Heart left ventricle (tissue), 16 donors: ENCODE results near the gene RAD51B. TPM values are rescaled to one million over a fixed set of nuclear protein-coding genes. Genes with fewer than 3 reads are reported as not detected.

ENCODE experiments used
- ATAC-seq, 4 donors: fragments of 200-7000 bp; cut with Tn5 transposase; one replicate each; pipeline ENCODE4 v1.9.1; 2020 to 2022; ENCODE audit warnings: moderate library complexity in 4 of 4, mild to moderate bottlenecking in 3 of 4, moderate number of reproducible peaks in 1 of 4
- DNase-seq, 5 donors: peaks; one replicate each; pipeline ENCODE4 v3.0.0-alpha.2; 2020
- H3K27ac ChIP-seq, 12 donors: fragments of 200-600 bp; sonication (generic) in 4 of 12; one replicate each; pipeline versions ENCODE4 v1.5.0 to v1.8.0; 2016 to 2022; ENCODE audit warnings: mild to moderate bottlenecking in 2 of 12
- H3K27me3 ChIP-seq, 9 donors: fragments of 200-600 bp; sonication (generic) in 2 of 9; one replicate each; pipeline versions ENCODE4 v1.5.1 to v1.8.0; 2016 to 2022; ENCODE audit warnings: mild to moderate bottlenecking in 3 of 9
- H3K36me3 ChIP-seq, 9 donors: fragments of 200-600 bp; sonication (generic) in 2 of 9; one replicate each; pipeline versions ENCODE4 v1.5.0 to v1.8.0; 2018 to 2022; ENCODE audit warnings: mild to moderate bottlenecking in 2 of 9
- H3K4me1 ChIP-seq, 12 donors: fragments of 200-600 bp; sonication (generic) in 4 of 12; one replicate each; pipeline versions ENCODE4 v1.5.0 to v1.8.0; 2016 to 2022; ENCODE audit warnings: mild to moderate bottlenecking in 3 of 12
- H3K4me3 ChIP-seq, 12 donors: fragments of 200-600 bp; sonication (generic) in 4 of 12; one replicate each; pipeline versions ENCODE4 v1.5.0 to v1.8.0; 2017 to 2022; ENCODE audit warnings: mild to moderate bottlenecking in 9 of 12, moderate library complexity in 4 of 12
- H3K9me3 ChIP-seq, 12 donors: fragments of 200-600 bp; sonication (generic) in 4 of 12; one replicate each; pipeline versions ENCODE4 v1.5.0 to v1.8.0; 2016 to 2022; ENCODE audit warnings: mild to moderate bottlenecking in 1 of 12
- POLR2A ChIP-seq, 2 donors: fragments of 450-650 bp; IDR thresholded peaks; one replicate each; pipeline ENCODE4 v1.6.1; 2017; ENCODE audit warnings: antibody characterized with exemption in 2 of 2, mild to moderate bottlenecking in 2 of 2, moderate library complexity in 2 of 2
- WGBS, 4 donors: extraction: QIAGEN DNeasy Blood & Tissue Kit in 2 of 4; methylation state at CpG; one replicate each; pipeline versions ENCODE4 v1.1.5 to v1.1.7; 2013 to 2018; 5-methylcytosine and 5-hydroxymethylcytosine counted together
- intact Hi-C, 10 donors: fragments of 100-400 bp; cut with DNase I; formaldehyde crosslinking; loops; one replicate each; pipeline versions ENCODE4 v1.11.1 to v1.14.2; 2022
- polyA plus RNA-seq, 2 donors: library from polyadenylated mRNA; stranded (reverse); fragments of 200-250 nt; gene quantifications; one replicate each; pipeline ENCODE4 v1.2.3, GENCODE V29; 2013
- total RNA-seq, 9 donors: library from RNA; depleted of rRNA in 2 of 9; stranded (reverse); fragments of >200 nt in 2 of 9; fragmentation: NEBNext Ultra II Directional in 3 of 9; extraction: Animal tissue kit (Norgen Biotek cat#: 25700) in 3 of 9; gene quantifications; one replicate each; pipeline versions ENCODE4 v1.1.0 to v1.2.4, GENCODE V29; 2016 to 2023
- TF ChIP-seq, protein P1 (sequence below), 12 donors: fragments of 200-600 bp; sonication (generic) in 4 of 12; IDR thresholded peaks; one replicate each; pipeline versions ENCODE4 v1.5.0 to v1.8.0; 2018 to 2022; ENCODE audit warnings: antibody characterized with exemption in 12 of 12, mild to moderate bottlenecking in 5 of 12
- donor health status: ischemic (EF 13 %, LVEDD 7.1; RV severe dilation, severe dysfunction).
- donor health status: healthy with polysubstance abuse.
- donor health status: DM: no; HTN: yes; CAD: no.
- donor health status: DM: no; HTN: no; CAD: no.
- donor health status: ischemic (EF 25% LVEDD 6.9; RV normal size, moderate dysfunction).
- donor health status: ischemic (EF 25% LVEDD 5.7; RV mildly dilated, moderate dysfunction).
- donor health status: healthy.
- donor health status: DM: yes; HTN: yes; CAD: no.
- donor health status: ischemic (EF 35%, LVEDD 5.7; RV mildly dilated, moderate dysfunction).
- donor health status: nonischemic (EF 11% LVEDD 7.7; RV severe dilation, severe dysfunction).
- donor health status: DM: yes; HTN: yes; CAD: no.
- donor health status: PGD.
- donor health status: ischemic (EF 29% LVEDD 5.4; RV normal size, mild dysfunction).
- donor health status: nonischemic (EF 23%, LVEDD 6.1; RV moderate dilation, normal function).

RAD51B gene
- total and polyA plus RNA-seq, 11 donors = 1.3 to 11.3 (median 3.2) TPM

DNA sequence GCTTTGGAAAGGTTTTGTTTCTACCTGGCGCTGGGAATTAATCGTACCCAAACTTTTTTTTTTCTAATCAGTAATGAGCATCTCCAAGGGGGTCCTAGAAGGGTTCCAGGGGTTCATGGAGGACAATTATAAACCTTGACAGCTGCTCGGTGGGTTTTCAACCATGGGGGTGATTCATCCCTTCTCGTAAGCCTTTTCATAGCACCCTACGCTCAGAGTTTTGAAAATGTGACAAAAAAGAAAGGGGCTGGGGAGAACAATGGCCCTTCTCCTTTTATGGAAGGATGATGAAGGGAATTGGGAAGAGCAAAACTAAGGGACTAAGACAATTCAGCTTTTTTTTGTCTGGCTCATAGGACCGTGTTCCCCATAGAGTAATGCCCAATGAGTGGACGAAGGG is 776.6 kb downstream of the RAD51B start:
- no peaks in the 10 kb centered on the region for H3K9me3 ChIP-seq
- peak overlapping the region in 3 of 12 donors; percentile 8 to 98 (median 93) for H3K27ac ChIP-seq
- ATAC-seq = no peak
- intact Hi-C loops = loop anchor here in 3 of 10 donors (5.0 to 10.0 kb wide), 3 partner anchors 129 to 341 kb away; no protein-coding TSS in a partner anchor
- H3K27me3 ChIP-seq = no peaks in the 10 kb centered on the region
- H3K36me3 ChIP-seq = no peaks in the 10 kb centered on the region
- TF ChIP-seq, protein P1, sequence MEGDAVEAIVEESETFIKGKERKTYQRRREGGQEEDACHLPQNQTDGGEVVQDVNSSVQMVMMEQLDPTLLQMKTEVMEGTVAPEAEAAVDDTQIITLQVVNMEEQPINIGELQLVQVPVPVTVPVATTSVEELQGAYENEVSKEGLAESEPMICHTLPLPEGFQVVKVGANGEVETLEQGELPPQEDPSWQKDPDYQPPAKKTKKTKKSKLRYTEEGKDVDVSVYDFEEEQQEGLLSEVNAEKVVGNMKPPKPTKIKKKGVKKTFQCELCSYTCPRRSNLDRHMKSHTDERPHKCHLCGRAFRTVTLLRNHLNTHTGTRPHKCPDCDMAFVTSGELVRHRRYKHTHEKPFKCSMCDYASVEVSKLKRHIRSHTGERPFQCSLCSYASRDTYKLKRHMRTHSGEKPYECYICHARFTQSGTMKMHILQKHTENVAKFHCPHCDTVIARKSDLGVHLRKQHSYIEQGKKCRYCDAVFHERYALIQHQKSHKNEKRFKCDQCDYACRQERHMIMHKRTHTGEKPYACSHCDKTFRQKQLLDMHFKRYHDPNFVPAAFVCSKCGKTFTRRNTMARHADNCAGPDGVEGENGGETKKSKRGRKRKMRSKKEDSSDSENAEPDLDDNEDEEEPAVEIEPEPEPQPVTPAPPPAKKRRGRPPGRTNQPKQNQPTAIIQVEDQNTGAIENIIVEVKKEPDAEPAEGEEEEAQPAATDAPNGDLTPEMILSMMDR (IDR thresholded peaks at IDR 0.05) = no peak
- no peak for TF ChIP-seq POLR2A (IDR thresholded peaks at IDR 0.05)
- DNase-seq = no peak
- WGBS, 4 donors = 81 to 94% (median 90%) methylated on average over 7 of the region's 7 CpGs
- H3K4me1 ChIP-seq = peaks cover 0 to 69% (median 21%) of the 10 kb centered on the region in 12 donors
- no peak overlapping the region for H3K4me3 ChIP-seq

DNA sequence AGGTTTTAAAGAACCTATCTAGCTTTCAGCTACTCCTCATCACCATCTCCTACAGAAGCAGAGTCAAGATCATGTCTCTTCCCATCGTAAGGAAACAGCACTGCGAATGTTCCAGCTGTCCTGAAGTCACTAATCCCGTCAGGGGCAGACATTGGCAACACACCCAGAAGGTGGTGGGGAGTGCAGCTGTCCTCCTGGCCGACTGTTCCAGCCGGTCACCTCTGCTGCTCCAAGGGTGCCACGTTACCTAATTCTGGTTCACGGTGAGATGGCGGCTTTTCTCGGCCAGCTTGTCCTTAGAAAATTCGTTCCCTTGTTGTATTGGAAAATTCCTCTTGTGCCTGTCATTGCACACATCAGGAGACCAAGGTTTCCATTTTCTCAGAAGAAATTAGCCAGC is 777.1 kb downstream of the RAD51B start:
- no peak for DNase-seq
- Histone ChIP-seq H3K27me3 (no peaks in the 10 kb centered on the region), H3K36me3 (no peaks in the 10 kb centered on the region), H3K27ac (peak overlapping the region in 3 of 12 donors; percentile 8 to 98 (median 93)), H3K9me3 (no peaks in the 10 kb centered on the region), H3K4me1 (peaks cover 0 to 69% (median 21%) of the 10 kb centered on the region in 12 donors), H3K4me3 (no peak overlapping the region)
- WGBS, 4 donors = 73 to 86% (median 80%) methylated on average over 10 of the region's 10 CpGs
- no peak for TF ChIP-seq POLR2A (IDR thresholded peaks at IDR 0.05)
- TF ChIP-seq, protein P1 (IDR thresholded peaks at IDR 0.05) = no peak
- no peak for ATAC-seq
- intact Hi-C loops = loop anchor here in 3 of 10 donors (5.0 to 10.0 kb wide), 3 partner anchors 128 to 342 kb away; no protein-coding TSS in a partner anchor

DNA sequence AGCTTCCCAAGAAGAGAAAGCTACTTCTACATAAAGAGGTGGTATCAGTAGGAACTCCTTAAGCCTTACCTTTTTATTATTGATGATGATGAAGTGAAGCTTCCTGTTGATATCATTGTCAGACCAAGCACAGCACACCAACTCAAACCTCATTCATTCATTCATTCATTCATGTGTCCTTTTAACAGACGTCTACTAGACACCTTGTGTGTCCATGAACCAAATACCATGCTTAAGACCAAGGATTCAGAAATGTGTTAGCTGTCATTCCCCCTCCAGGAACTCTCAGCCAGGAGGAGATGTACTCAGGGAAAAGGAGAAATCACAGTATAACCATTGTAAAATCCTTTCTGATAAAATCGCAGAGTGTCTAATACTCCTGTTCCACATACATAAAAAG is 778.5 kb downstream of the RAD51B start:
- no peak for DNase-seq
- no peak for TF ChIP-seq POLR2A (IDR thresholded peaks at IDR 0.05)
- TF ChIP-seq, protein P1 (IDR thresholded peaks at IDR 0.05) = no peak
- 61 to 78% (median 70%) methylated on average over 2 of the region's 2 CpGs for whole genome bisulfite sequencing, 4 donors
- Histone ChIP-seq H3K4me3 (peak overlapping the region in 2 of 12 donors; percentile 9 to 30), H3K4me1 (peaks cover 0 to 71% (median 21%) of the 10 kb centered on the region in 12 donors), H3K9me3 (no peaks in the 10 kb centered on the region), H3K36me3 (no peaks in the 10 kb centered on the region), H3K27me3 (no peaks in the 10 kb centered on the region), H3K27ac (peak overlapping the region; percentile 59 to 98 (median 91))
- ATAC-seq = no peak
- intact Hi-C loops = loop anchor here in 3 of 10 donors (5.0 to 10.0 kb wide), 3 partner anchors 127 to 343 kb away; no protein-coding TSS in a partner anchor

DNA sequence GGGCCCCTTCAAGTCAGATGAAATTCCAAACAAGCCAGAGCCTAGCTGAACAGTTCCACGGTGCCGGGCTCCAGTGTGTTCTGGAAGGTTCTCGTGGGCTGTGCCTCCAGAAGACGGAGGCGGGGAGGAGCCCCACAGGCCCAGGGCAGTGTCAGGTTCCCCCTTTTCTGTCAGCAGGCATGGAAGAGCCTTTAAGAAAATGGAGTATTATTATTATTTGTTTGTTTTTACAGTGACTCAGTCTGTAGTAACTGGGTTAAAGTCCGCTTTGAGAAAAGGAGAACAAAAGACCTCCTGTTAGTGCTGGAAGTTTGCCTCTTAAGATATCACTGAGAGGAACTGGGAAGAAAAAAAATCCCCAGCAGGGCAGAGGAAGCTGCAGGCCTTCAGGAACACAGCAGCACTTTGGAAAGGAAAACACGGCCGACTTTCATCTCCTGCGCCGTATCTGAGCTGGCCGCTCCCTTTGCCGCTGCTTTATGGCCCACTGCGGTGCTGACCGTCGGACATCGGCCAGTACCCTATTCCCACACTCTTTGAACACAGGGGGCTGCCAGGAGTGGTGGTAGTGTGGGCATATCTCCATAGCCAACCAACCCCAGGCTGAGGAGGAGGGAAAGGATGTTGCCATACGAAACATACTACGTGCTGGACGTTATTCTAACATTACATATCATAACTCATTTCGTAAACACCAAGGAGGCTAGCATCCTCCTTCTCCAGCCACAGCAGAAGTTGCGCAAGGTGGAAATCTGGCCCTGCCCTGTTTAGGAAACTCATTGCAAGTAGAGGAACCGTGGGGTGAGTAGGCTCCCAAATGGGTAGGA is 779.3 kb downstream of the RAD51B start:
- peak; percentile 72 to 82 (median 77) for DNase-seq
- Histone ChIP-seq H3K4me3 (peak overlapping the region in 4 of 12 donors; percentile 6 to 30 (median 9)), H3K36me3 (no peaks in the 10 kb centered on the region), H3K4me1 (peaks cover 0 to 70% (median 21%) of the 10 kb centered on the region in 12 donors), H3K9me3 (no peaks in the 10 kb centered on the region), H3K27ac (peak overlapping the region; percentile 59 to 98 (median 91)), H3K27me3 (no peaks in the 10 kb centered on the region)
- peak; percentile 63 to 95 (median 92) for ATAC-seq
- 46 to 68% (median 50%) methylated on average over 22 of the region's 22 CpGs for WGBS, 4 donors
- TF ChIP-seq, protein P1 (IDR thresholded peaks at IDR 0.05) = no peak
- TF ChIP-seq POLR2A (IDR thresholded peaks at IDR 0.05) = no peak
- intact Hi-C loops = loop anchor here in 3 of 10 donors (5.0 to 10.0 kb wide), 3 partner anchors 126 to 344 kb away; no protein-coding TSS in a partner anchor
